HEK293 (cell line): ENCODE results near the gene TAF1.

Experiments
- CTCF ChIA-PET: fragments of 350-600 bp; formaldehyde crosslinking; extraction: SDS; loops from one replicate; lab custom pipeline; 2021; ENCODE audit warnings: antibody characterized with exemption; lab: Yijun Ruan, JAX
- POLR2A ChIA-PET: fragments of 300-600 bp; formaldehyde crosslinking; extraction: SDS; loops from one replicate; lab custom pipeline; 2020; ENCODE audit warnings: antibody characterized with exemption, inconsistent platforms; lab: Yijun Ruan, JAX
- H3K27ac ChIP-seq: fragments of 200-500 bp; sonication (Bioruptor generic); 2 replicates; pipeline ENCODE4 v1.5.1; 2014; ENCODE audit warnings: low read depth, low read length, control low read depth, inconsistent platforms; ENCODE audit errors: extremely low read depth
- H3K36me3 ChIP-seq, 2 experiments: fragments of 200-500 bp in 1 of 2; sonication (Bioruptor generic) in 1 of 2; 1 replicate in 1 of 2; 2 replicates in 1 of 2; pipeline ENCODE4 v1.5.1; 2014 to 2017; ENCODE audit warnings: inconsistent platforms in 2 of 2, low read length in 2 of 2; ENCODE audit not compliant: control insufficient read depth in 2 of 2, insufficient read depth in 1 of 2
- H3K4me1 ChIP-seq: fragments of 200-500 bp; sonication (Bioruptor generic); 2 replicates; pipeline ENCODE4 v1.5.1; 2014; ENCODE audit warnings: mild to moderate bottlenecking, low read length, inconsistent platforms; ENCODE audit not compliant: control insufficient read depth, insufficient read depth
- H3K4me3 ChIP-seq: 2 replicates; pipeline ENCODE4 v1.5.1; 2011; ENCODE audit warnings: low read depth, mild to moderate bottlenecking, control low read depth, low read length, moderate library complexity
- H3K9me3 ChIP-seq: fragments of 200-500 bp; sonication (Bioruptor generic); 2 replicates; pipeline ENCODE4 v1.5.1; 2014; ENCODE audit warnings: low read depth, low read length, inconsistent platforms; ENCODE audit not compliant: control insufficient read depth, insufficient read depth
- SALL2 ChIP-seq: fragments of 450-650 bp; formaldehyde crosslinking; IDR thresholded peaks from 2 replicates; pipeline ENCODE4 v1.5.0; 2017; ENCODE audit warnings: missing biosample characterization, mild to moderate bottlenecking, missing genetic modification characterization, borderline replicate concordance
- SP2 ChIP-seq: fragments of 450-650 bp; formaldehyde crosslinking; IDR thresholded peaks from 2 replicates; pipeline ENCODE4 v1.5.1; 2016; ENCODE audit warnings: missing biosample characterization, missing genetic modification characterization
- ZBTB7A ChIP-seq: fragments of 450-650 bp; formaldehyde crosslinking; IDR thresholded peaks from 2 replicates; pipeline ENCODE4 v1.5.1; 2016; ENCODE audit warnings: low read depth, missing biosample characterization, missing genetic modification characterization
- ZFHX2 ChIP-seq: fragments of 450-650 bp; formaldehyde crosslinking; conservative IDR thresholded peaks from 2 replicates; pipeline ENCODE4 v1.5.1; 2016; ENCODE audit warnings: missing biosample characterization, missing genetic modification characterization
- ZFP41 ChIP-seq: fragments of 450-650 bp; formaldehyde crosslinking; IDR thresholded peaks from 2 replicates; pipeline ENCODE4 v1.5.1; 2016; ENCODE audit warnings: missing biosample characterization, missing genetic modification characterization, borderline replicate concordance
- ZNF10 ChIP-seq: fragments of 450-650 bp; formaldehyde crosslinking; IDR thresholded peaks from 2 replicates; pipeline ENCODE4 v1.5.1; 2017; ENCODE audit warnings: missing biosample characterization, missing genetic modification characterization
- ZNF133 ChIP-seq: fragments of 450-650 bp; formaldehyde crosslinking; IDR thresholded peaks from 2 replicates; pipeline ENCODE4 v1.5.1; 2016; ENCODE audit warnings: missing biosample characterization, missing genetic modification characterization
- ZNF169 ChIP-seq: fragments of 450-650 bp; formaldehyde crosslinking; IDR thresholded peaks from 2 replicates; pipeline ENCODE4 v1.5.1; 2016; ENCODE audit warnings: missing biosample characterization, missing genetic modification characterization
- ZNF221 ChIP-seq: fragments of 450-650 bp; formaldehyde crosslinking; IDR thresholded peaks from 2 replicates; pipeline ENCODE4 v1.5.1; 2017; ENCODE audit warnings: missing biosample characterization, missing genetic modification characterization, borderline replicate concordance
- ZNF274 ChIP-seq, 2 experiments: fragments of 200-500 bp in 1 of 2; fragments of 450-650 bp in 1 of 2; sonication (Bioruptor generic) in 1 of 2; formaldehyde crosslinking in 1 of 2; IDR thresholded peaks; 2 replicates each; pipeline versions ENCODE4 v1.5.1 to v1.6.1; 2014 to 2016; ENCODE audit warnings: borderline replicate concordance in 1 of 2, inconsistent platforms in 1 of 2, low read length in 1 of 2, missing biosample characterization in 1 of 2, missing genetic modification characterization in 1 of 2
- ZNF341 ChIP-seq: fragments of 450-650 bp; formaldehyde crosslinking; IDR thresholded peaks from 2 replicates; pipeline ENCODE4; 2016; ENCODE audit warnings: low read depth, missing biosample characterization, missing genetic modification characterization
- ZNF394 ChIP-seq: fragments of 450-650 bp; formaldehyde crosslinking; IDR thresholded peaks from 2 replicates; pipeline ENCODE4 v1.5.1; 2016; ENCODE audit warnings: missing biosample characterization, missing genetic modification characterization, mild to moderate bottlenecking, moderate library complexity, borderline replicate concordance
- ZNF561 ChIP-seq: fragments of 450-650 bp; IDR thresholded peaks from 2 replicates; pipeline ENCODE4 v1.5.1; 2018; ENCODE audit warnings: missing biosample characterization, missing genetic modification characterization, borderline replicate concordance
- ZNF571 ChIP-seq: fragments of 450-650 bp; formaldehyde crosslinking; IDR thresholded peaks from 2 replicates; pipeline ENCODE4 v1.5.0; 2017; ENCODE audit warnings: missing biosample characterization, missing genetic modification characterization
- ZNF600 ChIP-seq: fragments of 450-650 bp; formaldehyde crosslinking; IDR thresholded peaks from 2 replicates; pipeline ENCODE4 v1.5.1; 2016; ENCODE audit warnings: missing biosample characterization, missing genetic modification characterization
- ZNF791 ChIP-seq: fragments of 450-650 bp; formaldehyde crosslinking; IDR thresholded peaks from 2 replicates; pipeline ENCODE4 v1.5.1; 2016; ENCODE audit warnings: missing biosample characterization, missing genetic modification characterization
- TF ChIP-seq, protein P1 (sequence below): fragments of 450-650 bp; formaldehyde crosslinking; IDR thresholded peaks from 2 replicates; pipeline ENCODE4 v1.5.1; 2016; ENCODE audit warnings: missing biosample characterization, missing genetic modification characterization
- TF ChIP-seq, protein P2 (sequence below): fragments of 450-650 bp; formaldehyde crosslinking; optimal IDR thresholded peaks from 2 replicates; pipeline ENCODE3; 2016; ENCODE audit warnings: missing biosample characterization, mild to moderate bottlenecking, missing genetic modification characterization
- TF ChIP-seq, protein P3 (sequence below): fragments of 450-650 bp; formaldehyde crosslinking; IDR thresholded peaks from 2 replicates; pipeline ENCODE4 v1.5.1; 2016; ENCODE audit warnings: missing biosample characterization, missing genetic modification characterization
- TF ChIP-seq, protein P4 (sequence below): fragments of 450-650 bp; formaldehyde crosslinking; IDR thresholded peaks from 2 replicates; pipeline ENCODE4 v1.5.1; 2016; ENCODE audit warnings: missing biosample characterization, missing genetic modification characterization
- TF ChIP-seq, protein P5 (sequence below): fragments of 450-650 bp; formaldehyde crosslinking; IDR thresholded peaks from 2 replicates; pipeline ENCODE4 v1.5.1; 2016; ENCODE audit warnings: missing biosample characterization, missing genetic modification characterization, low read depth
- TF ChIP-seq, protein P6 (sequence below): fragments of 450-650 bp; formaldehyde crosslinking; IDR thresholded peaks from 2 replicates; pipeline ENCODE4 v1.5.1; 2017; ENCODE audit warnings: missing biosample characterization, mild to moderate bottlenecking, missing genetic modification characterization, moderate library complexity

The TAF1 gene

DNA sequence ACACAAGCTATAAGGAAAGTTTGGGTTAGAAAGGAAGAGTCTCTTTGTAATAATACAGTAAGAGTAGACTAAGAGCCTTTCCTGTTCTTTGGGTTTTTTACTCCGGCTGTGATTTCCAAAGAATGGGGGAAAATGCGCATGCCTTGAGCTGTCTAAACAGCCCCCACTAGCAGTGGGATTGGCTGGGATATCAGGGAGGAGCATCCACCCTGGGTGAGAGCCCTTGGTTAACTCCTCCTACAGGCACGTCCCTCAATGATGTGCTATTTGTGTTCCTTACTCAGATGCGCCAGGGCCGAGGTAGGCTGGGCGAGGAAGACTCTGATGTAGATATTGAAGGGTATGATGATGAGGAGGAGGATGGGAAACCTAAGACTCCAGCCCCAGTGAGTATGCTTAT lies 92.7 kb downstream of the TAF1 start:
- H3K9me3 ChIP-seq = no peaks in the 10 kb centered on the region
- TF ChIP-seq, protein P1, sequence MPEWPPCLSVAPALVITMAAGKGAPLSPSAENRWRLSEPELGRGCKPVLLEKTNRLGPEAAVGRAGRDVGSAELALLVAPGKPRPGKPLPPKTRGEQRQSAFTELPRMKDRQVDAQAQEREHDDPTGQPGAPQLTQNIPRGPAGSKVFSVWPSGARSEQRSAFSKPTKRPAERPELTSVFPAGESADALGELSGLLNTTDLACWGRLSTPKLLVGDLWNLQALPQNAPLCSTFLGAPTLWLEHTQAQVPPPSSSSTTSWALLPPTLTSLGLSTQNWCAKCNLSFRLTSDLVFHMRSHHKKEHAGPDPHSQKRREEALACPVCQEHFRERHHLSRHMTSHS (tag by site-specific recombination) = no peak
- TF ChIP-seq, protein P2, sequence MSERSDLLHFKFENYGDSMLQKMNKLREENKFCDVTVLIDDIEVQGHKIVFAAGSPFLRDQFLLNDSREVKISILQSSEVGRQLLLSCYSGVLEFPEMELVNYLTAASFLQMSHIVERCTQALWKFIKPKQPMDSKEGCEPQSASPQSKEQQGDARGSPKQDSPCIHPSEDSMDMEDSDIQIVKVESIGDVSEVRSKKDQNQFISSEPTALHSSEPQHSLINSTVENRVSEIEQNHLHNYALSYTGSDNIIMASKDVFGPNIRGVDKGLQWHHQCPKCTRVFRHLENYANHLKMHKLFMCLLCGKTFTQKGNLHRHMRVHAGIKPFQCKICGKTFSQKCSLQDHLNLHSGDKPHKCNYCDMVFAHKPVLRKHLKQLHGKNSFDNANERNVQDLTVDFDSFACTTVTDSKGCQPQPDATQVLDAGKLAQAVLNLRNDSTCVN (tag by site-specific recombination) = no peak
- no peak for TF ChIP-seq ZNF274 (IDR thresholded peaks at IDR 0.05; ENCODE audit: low read length)
- TF ChIP-seq ZNF274 (tag by site-specific recombination; IDR thresholded peaks at IDR 0.05; ENCODE audit: borderline replicate concordance) = no peak
- no peak for TF ChIP-seq ZFHX2
- TF ChIP-seq SP2 (tag by site-specific recombination) = no peak
- no peak for TF ChIP-seq ZNF791 (tag by site-specific recombination)
- TF ChIP-seq, protein P3, sequence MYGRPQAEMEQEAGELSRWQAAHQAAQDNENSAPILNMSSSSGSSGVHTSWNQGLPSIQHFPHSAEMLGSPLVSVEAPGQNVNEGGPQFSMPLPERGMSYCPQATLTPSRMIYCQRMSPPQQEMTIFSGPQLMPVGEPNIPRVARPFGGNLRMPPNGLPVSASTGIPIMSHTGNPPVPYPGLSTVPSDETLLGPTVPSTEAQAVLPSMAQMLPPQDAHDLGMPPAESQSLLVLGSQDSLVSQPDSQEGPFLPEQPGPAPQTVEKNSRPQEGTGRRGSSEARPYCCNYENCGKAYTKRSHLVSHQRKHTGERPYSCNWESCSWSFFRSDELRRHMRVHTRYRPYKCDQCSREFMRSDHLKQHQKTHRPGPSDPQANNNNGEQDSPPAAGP (tag by site-specific recombination) = no peak
- TF ChIP-seq ZNF571 = no peak
- no peak for TF ChIP-seq ZNF561 (tag by site-specific recombination)
- no peak for TF ChIP-seq ZBTB7A
- TF ChIP-seq ZFP41 (tag by site-specific recombination) = no peak
- TF ChIP-seq ZNF133 (tag by site-specific recombination) = no peak
- no peak for TF ChIP-seq ZNF341 (tag by site-specific recombination)
- TF ChIP-seq ZNF394 (tag by site-specific recombination) = no peak
- TF ChIP-seq ZNF221 (tag by site-specific recombination) = no peak
- TF ChIP-seq SALL2 (tag by site-specific recombination) = no peak
- TF ChIP-seq, protein P4, sequence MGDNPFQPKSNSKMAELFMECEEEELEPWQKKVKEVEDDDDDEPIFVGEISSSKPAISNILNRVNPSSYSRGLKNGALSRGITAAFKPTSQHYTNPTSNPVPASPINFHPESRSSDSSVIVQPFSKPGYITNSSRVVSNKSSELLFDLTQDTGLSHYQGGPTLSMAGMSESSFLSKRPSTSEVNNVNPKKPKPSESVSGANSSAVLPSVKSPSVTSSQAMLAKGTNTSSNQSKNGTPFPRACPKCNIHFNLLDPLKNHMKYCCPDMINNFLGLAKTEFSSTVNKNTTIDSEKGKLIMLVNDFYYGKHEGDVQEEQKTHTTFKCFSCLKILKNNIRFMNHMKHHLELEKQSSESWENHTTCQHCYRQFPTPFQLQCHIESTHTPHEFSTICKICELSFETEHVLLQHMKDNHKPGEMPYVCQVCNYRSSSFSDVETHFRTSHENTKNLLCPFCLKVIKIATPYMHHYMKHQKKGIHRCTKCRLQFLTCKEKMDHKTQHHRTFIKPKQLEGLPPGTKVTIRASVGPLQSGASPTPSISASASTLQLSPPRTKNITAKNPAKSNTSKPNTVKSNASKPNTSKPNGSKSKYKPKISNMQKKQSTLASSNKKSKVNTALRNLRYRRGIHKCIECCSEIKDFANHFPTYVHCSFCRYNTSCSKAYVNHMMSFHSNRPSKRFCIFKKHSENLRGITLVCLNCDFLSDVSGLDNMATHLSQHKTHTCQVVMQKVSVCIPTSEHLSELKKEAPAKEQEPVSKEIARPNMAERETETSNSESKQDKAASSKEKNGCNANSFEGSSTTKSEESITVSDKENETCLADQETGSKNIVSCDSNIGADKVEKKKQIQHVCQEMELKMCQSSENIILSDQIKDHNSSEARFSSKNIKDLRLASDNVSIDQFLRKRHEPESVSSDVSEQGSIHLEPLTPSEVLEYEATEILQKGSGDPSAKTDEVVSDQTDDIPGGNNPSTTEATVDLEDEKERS = no peak
- no peak for TF ChIP-seq ZNF10 (tag by site-specific recombination)
- TF ChIP-seq, all 188 proteins: peak for 0
- H3K36me3 ChIP-seq = peaks cover 46 to 89% of the 10 kb centered on the region in 2 experiments
- CTCF ChIA-PET = interaction anchor here (0.6 kb wide), 1 partner anchor 50 kb away, joined by 3 read pairs; no protein-coding TSS in a partner anchor
- POLR2A ChIA-PET = no interaction called here
- H3K4me1 ChIP-seq = no peaks in the 10 kb centered on the region
- H3K4me3 ChIP-seq = no peak overlapping the region
- H3K27ac ChIP-seq = no peak overlapping the region

DNA sequence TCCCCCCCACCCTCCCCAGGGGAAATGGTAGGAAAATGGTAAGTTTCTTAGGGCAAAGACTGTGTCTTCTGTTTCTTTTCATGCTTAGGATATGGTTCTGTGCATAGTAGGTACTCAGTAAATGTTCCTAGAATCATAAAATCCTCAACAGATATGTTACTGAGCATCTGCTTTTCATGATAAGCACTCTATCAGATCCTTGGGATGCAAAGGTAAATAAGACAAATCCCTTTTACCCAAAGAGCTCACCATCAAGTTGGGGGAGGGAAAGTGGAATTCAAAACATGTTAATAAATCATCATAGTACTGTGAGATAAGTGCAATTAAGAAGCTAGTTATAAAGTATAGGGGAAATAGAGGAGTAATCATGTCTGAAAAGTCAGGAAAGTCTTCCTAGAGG lies 98.8 kb downstream of the TAF1 start:
- Histone ChIP-seq H3K27ac (no peak overlapping the region), H3K4me1 (no peaks in the 10 kb centered on the region), H3K4me3 (no peak overlapping the region), H3K36me3 (peaks cover 36 to 47% of the 10 kb centered on the region in 2 experiments), H3K9me3 (no peaks in the 10 kb centered on the region)
- CTCF ChIA-PET = interaction anchor here (1.0 kb wide), 1 partner anchor 199 kb away, joined by 4 read pairs; no protein-coding TSS in a partner anchor
- POLR2A ChIA-PET = interaction anchor here (1.4 kb wide), 1 partner anchor 68 kb away, joined by 7 read pairs; the partner anchor contains the start of gene OGT
- TF ChIP-seq ZNF600 (tag by site-specific recombination) (no peak), ZNF169 (no peak)
- TF ChIP-seq, protein P5, sequence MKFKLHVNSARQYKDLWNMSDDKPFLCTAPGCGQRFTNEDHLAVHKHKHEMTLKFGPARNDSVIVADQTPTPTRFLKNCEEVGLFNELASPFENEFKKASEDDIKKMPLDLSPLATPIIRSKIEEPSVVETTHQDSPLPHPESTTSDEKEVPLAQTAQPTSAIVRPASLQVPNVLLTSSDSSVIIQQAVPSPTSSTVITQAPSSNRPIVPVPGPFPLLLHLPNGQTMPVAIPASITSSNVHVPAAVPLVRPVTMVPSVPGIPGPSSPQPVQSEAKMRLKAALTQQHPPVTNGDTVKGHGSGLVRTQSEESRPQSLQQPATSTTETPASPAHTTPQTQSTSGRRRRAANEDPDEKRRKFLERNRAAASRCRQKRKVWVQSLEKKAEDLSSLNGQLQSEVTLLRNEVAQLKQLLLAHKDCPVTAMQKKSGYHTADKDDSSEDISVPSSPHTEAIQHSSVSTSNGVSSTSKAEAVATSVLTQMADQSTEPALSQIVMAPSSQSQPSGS (tag by site-specific recombination) = no peak
- TF ChIP-seq, protein P6, sequence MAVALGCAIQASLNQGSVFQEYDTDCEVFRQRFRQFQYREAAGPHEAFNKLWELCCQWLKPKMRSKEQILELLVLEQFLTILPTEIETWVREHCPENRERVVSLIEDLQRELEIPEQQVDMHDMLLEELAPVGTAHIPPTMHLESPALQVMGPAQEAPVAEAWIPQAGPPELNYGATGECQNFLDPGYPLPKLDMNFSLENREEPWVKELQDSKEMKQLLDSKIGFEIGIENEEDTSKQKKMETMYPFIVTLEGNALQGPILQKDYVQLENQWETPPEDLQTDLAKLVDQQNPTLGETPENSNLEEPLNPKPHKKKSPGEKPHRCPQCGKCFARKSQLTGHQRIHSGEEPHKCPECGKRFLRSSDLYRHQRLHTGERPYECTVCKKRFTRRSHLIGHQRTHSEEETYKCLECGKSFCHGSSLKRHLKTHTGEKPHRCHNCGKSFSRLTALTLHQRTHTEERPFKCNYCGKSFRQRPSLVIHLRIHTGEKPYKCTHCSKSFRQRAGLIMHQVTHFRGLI (tag by site-specific recombination) = no peak
